ENCODE data around the gene HEXIM2. TPM values are rescaled to one million over a fixed set of nuclear protein-coding genes. Genes with fewer than 3 reads are reported as not detected.
A peak's percentile ranks its signal among the peaks of the same experiment; 100 is the strongest.

The HEXIM2 gene
- total and polyA plus RNA-seq, 2 of the 13 experiments (the other 11 are each of a cell fraction or from before 2014, with no cell fraction given) = 27.1 to 32.4 TPM

DNA sequence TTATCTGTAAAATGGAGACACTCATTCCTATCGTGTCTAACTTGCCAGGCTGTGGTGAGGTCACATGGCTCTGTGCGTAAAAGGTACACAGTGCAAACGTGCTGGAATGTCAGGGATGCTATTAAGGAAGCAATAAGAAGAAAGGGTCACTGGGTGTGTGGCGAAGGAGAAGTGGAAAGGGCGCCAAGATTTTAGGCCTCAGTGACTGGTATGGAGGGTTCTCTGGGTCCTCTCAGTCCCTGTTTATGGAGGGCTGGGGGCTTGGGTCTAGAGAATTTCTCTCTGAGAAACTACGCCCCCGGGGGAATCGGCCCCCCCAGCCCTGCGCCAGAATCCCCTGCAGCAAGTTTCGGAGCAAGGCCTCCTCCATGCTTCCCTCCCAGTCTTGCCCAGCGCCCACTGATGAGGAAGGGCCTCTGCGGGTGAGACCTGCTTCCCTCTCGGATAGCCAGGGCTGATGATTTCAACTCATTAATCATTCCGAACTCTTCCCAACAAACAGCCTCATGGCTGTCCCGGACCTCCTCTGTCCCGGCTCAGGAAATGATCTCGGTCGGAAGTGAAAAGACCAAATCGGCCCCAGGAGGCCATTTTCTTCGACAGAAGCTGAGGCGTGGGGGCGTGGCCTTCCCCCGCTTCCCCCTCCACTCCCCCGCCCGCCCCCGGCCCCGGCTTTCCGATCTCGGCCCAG, 14.6 kb upstream of the HEXIM2 start (continued):
- TF ChIP-seq, protein P1, sequence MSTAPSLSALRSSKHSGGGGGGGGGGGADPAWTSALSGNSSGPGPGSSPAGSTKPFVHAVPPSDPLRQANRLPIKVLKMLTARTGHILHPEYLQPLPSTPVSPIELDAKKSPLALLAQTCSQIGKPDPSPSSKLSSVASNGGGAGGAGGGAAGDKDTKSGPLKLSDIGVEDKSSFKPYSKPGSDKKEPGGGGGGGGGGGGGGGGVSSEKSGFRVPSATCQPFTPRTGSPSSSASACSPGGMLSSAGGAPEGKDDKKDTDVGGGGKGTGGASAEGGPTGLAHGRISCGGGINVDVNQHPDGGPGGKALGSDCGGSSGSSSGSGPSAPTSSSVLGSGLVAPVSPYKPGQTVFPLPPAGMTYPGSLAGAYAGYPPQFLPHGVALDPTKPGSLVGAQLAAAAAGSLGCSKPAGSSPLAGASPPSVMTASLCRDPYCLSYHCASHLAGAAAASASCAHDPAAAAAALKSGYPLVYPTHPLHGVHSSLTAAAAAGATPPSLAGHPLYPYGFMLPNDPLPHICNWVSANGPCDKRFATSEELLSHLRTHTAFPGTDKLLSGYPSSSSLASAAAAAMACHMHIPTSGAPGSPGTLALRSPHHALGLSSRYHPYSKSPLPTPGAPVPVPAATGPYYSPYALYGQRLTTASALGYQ (CRISPR knock-in tag; IDR thresholded peaks at IDR 0.05) = no peak
- TF ChIP-seq ZNF367 (CRISPR knock-in tag; IDR thresholded peaks at IDR 0.05; ENCODE audit: borderline replicate concordance) (no peak), NFE2 (CRISPR knock-in tag; IDR thresholded peaks at IDR 0.05) (no peak), KLF16 (CRISPR knock-in tag; IDR thresholded peaks at IDR 0.05) (no peak), ZC3H4 (CRISPR knock-in tag; IDR thresholded peaks at IDR 0.05; ENCODE audit: borderline replicate concordance) (peak; percentile 73), PHF20 (CRISPR knock-in tag; IDR thresholded peaks at IDR 0.05) (no peak), ZNF253 (CRISPR knock-in tag; IDR thresholded peaks at IDR 0.05; ENCODE audit: borderline replicate concordance) (0 out of 2 replicates have a peak, but pooled peaks have one; percentile 67), ZFP62 (CRISPR knock-in tag; IDR thresholded peaks at IDR 0.05) (no peak), SIX4 (CRISPR knock-in tag; IDR thresholded peaks at IDR 0.05) (no peak), SALL1 (CRISPR knock-in tag; IDR thresholded peaks at IDR 0.05) (peak; percentile 62; the same call in 1 of the 2 replicates), CBX2 (IDR thresholded peaks at IDR 0.05; ENCODE audit: low read depth, low read length) (no peak), CBX2 (CRISPR knock-in tag; IDR thresholded peaks at IDR 0.05; ENCODE audit: low read depth) (no peak), KDM6A (CRISPR knock-in tag; IDR thresholded peaks at IDR 0.05; ENCODE audit: low read depth) (no peak), GATAD2A (CRISPR knock-in tag; IDR thresholded peaks at IDR 0.05) (no peak), POLR2A (IDR thresholded peaks at IDR 0.05; ENCODE audit: insufficient read depth in 1 of 2, low read depth in 2 of 2, low read length in 2 of 2) (peak; percentile 46 to 76; a peak in 3 of 4 replicates), TFDP1 (CRISPR knock-in tag; IDR thresholded peaks at IDR 0.05; ENCODE audit: borderline replicate concordance) (no peak), AHR (CRISPR knock-in tag; IDR thresholded peaks at IDR 0.05) (no peak), ZNF605 (CRISPR knock-in tag; IDR thresholded peaks at IDR 0.05) (no peak), TP53 (CRISPR knock-in tag; conservative IDR thresholded peaks at IDR 0.05) (no peak), PHF8 (CRISPR knock-in tag; IDR thresholded peaks at IDR 0.05) (peak; percentile 79), JUNB (CRISPR knock-in tag; IDR thresholded peaks at IDR 0.05; ENCODE audit: borderline replicate concordance) (no peak)
- TF ChIP-seq, protein P2, sequence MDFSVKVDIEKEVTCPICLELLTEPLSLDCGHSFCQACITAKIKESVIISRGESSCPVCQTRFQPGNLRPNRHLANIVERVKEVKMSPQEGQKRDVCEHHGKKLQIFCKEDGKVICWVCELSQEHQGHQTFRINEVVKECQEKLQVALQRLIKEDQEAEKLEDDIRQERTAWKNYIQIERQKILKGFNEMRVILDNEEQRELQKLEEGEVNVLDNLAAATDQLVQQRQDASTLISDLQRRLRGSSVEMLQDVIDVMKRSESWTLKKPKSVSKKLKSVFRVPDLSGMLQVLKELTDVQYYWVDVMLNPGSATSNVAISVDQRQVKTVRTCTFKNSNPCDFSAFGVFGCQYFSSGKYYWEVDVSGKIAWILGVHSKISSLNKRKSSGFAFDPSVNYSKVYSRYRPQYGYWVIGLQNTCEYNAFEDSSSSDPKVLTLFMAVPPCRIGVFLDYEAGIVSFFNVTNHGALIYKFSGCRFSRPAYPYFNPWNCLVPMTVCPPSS (IDR thresholded peaks at IDR 0.05) = no peak
- TF ChIP-seq, protein P3, sequence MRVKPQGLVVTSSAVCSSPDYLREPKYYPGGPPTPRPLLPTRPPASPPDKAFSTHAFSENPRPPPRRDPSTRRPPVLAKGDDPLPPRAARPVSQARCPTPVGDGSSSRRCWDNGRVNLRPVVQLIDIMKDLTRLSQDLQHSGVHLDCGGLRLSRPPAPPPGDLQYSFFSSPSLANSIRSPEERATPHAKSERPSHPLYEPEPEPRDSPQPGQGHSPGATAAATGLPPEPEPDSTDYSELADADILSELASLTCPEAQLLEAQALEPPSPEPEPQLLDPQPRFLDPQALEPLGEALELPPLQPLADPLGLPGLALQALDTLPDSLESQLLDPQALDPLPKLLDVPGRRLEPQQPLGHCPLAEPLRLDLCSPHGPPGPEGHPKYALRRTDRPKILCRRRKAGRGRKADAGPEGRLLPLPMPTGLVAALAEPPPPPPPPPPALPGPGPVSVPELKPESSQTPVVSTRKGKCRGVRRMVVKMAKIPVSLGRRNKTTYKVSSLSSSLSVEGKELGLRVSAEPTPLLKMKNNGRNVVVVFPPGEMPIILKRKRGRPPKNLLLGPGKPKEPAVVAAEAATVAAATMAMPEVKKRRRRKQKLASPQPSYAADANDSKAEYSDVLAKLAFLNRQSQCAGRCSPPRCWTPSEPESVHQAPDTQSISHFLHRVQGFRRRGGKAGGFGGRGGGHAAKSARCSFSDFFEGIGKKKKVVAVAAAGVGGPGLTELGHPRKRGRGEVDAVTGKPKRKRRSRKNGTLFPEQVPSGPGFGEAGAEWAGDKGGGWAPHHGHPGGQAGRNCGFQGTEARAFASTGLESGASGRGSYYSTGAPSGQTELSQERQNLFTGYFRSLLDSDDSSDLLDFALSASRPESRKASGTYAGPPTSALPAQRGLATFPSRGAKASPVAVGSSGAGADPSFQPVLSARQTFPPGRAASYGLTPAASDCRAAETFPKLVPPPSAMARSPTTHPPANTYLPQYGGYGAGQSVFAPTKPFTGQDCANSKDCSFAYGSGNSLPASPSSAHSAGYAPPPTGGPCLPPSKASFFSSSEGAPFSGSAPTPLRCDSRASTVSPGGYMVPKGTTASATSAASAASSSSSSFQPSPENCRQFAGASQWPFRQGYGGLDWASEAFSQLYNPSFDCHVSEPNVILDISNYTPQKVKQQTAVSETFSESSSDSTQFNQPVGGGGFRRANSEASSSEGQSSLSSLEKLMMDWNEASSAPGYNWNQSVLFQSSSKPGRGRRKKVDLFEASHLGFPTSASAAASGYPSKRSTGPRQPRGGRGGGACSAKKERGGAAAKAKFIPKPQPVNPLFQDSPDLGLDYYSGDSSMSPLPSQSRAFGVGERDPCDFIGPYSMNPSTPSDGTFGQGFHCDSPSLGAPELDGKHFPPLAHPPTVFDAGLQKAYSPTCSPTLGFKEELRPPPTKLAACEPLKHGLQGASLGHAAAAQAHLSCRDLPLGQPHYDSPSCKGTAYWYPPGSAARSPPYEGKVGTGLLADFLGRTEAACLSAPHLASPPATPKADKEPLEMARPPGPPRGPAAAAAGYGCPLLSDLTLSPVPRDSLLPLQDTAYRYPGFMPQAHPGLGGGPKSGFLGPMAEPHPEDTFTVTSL (CRISPR knock-in tag; IDR thresholded peaks at IDR 0.05; ENCODE audit: borderline replicate concordance) = no peak
